ENCODE data around the gene SLC25A26.

Gene SLC25A26

DNA sequence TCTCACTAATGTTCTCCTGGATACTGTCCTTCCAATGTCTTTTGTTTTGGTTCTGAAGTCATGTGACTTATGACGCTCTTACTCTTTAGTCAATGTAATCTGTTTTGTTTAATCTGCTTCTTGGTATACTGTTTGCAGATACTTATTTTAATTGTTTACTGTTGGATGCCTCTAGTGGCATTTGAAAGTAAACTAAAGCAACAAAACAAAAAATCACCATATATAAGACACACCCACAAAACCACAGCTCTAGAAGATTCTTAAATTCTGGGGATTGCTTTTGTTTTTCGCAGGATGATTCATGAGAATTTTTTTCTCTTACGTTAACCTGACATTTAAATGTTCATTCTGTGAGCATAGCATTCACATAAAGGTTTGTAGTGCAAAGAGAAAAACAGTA, 16.8 kb downstream of the SLC25A26 start:
- TF ChIP-seq, protein P1, sequence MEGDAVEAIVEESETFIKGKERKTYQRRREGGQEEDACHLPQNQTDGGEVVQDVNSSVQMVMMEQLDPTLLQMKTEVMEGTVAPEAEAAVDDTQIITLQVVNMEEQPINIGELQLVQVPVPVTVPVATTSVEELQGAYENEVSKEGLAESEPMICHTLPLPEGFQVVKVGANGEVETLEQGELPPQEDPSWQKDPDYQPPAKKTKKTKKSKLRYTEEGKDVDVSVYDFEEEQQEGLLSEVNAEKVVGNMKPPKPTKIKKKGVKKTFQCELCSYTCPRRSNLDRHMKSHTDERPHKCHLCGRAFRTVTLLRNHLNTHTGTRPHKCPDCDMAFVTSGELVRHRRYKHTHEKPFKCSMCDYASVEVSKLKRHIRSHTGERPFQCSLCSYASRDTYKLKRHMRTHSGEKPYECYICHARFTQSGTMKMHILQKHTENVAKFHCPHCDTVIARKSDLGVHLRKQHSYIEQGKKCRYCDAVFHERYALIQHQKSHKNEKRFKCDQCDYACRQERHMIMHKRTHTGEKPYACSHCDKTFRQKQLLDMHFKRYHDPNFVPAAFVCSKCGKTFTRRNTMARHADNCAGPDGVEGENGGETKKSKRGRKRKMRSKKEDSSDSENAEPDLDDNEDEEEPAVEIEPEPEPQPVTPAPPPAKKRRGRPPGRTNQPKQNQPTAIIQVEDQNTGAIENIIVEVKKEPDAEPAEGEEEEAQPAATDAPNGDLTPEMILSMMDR (IDR thresholded peaks at IDR 0.05; ENCODE audit: unreplicated experiment in 3 of 3) = no peak
- Mint-ChIP-seq H3K27me3 (ENCODE audit: low read depth) (no peaks in the 10 kb centered on the region), H3K9me3 (peaks cover 13% of the 10 kb centered on the region), H3K4me1 (no peaks in the 10 kb centered on the region), H3K4me3 (no peak overlapping the region), H3K27ac (no peak overlapping the region), H3K36me3 (ENCODE audit: low read depth) (peaks cover 45% of the 10 kb centered on the region)

DNA sequence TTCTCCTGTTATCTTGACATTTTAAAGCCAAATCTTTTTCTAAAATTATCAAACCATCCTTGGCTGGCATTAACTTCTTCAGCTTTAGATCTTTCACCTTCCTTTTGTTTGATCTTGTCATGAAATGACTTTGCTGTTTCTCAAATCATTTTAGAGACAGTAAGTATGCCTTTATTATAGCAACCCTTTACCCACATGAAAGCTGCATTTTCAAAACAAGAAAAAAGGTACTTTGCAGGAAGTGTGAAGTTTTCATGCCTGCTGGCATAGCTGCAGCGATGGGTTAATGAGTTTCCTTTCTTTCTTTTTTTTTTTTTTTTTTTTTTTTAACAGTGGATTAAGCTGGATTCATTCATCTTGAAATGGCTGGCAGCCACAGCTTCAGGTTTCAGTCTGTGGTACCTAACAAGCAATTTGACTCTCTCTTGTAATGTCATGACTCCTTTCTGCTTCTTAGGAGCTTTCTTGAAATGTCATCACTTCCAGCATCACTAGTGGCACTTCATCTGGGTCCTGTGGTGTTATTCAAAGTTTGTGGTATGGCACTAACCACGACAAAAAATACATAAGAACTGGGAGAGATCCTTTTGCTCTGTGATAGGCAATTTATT, 18.8 kb downstream of the SLC25A26 start:
- Mint-ChIP-seq H3K4me1 (no peaks in the 10 kb centered on the region), H3K36me3 (ENCODE audit: low read depth) (peaks cover 64% of the 10 kb centered on the region), H3K27me3 (ENCODE audit: low read depth) (no peaks in the 10 kb centered on the region), H3K9me3 (peaks cover 16% of the 10 kb centered on the region), H3K27ac (no peak overlapping the region), H3K4me3 (no peak overlapping the region)
- TF ChIP-seq, protein P1 (IDR thresholded peaks at IDR 0.05; ENCODE audit: unreplicated experiment in 3 of 3) = no peak

DNA sequence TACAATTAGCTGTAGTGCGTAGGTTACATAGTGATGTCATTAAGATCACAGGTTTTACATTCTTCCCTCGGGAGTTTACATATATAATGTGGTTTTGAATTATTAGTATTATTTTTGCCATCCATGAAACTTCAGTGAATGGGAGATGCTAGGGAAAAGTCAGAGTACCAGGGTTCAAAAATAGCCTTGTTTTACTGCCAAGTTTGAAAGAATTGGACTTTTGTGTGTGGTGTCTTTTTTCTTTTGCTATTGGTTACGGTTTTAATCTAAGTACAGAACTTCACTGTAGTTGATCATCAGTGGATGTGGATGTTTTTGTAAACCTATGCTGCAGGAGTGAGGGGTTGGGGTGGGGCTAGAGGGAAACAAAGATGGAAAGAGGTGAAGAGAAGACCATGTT, 20.7 kb downstream of the SLC25A26 start:
- Mint-ChIP-seq H3K27ac (no peak overlapping the region), H3K36me3 (ENCODE audit: low read depth) (peaks cover 77% of the 10 kb centered on the region), H3K4me1 (no peaks in the 10 kb centered on the region), H3K27me3 (ENCODE audit: low read depth) (no peaks in the 10 kb centered on the region), H3K9me3 (peaks cover 16% of the 10 kb centered on the region), H3K4me3 (no peak overlapping the region)
- TF ChIP-seq, protein P1 (IDR thresholded peaks at IDR 0.05; ENCODE audit: unreplicated experiment in 3 of 3) = no peak

DNA sequence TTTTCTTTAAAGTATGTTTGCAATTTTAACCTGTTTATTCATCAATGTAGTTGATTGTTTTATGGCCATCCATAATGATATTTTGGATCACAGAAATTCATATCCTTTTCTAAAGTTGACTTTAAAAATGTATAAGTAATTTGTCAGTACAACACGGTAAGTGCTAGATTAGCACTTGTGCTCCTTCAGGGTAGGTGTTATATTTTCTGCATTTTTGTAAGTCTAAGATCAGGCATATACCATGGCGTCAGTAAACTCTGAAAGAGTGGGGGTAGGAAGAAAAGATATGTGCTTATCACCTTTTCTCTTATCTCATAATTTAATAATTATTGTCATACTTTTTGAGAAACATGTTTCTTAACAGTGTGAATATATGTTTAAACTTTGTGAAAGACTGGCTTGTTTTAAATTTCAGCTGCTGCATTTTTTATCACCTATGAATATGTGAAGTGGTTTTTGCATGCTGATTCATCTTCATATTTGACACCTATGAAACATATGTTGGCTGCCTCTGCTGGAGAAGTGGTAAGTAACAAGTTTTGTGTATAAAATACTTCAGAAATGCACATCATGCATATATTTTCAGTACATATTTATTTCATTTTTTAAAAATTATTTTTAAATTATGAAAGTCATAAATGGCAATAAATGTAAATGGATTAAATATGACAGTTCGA, 22.1 kb downstream of the SLC25A26 start:
- H3K4me1 Mint-ChIP-seq = no peaks in the 10 kb centered on the region
- H3K27me3 Mint-ChIP-seq (ENCODE audit: low read depth) = no peaks in the 10 kb centered on the region
- TF ChIP-seq, protein P1 (IDR thresholded peaks at IDR 0.05; ENCODE audit: unreplicated experiment in 3 of 3) = no peak
- no peak overlapping the region for H3K27ac Mint-ChIP-seq
- no peak overlapping the region for H3K4me3 Mint-ChIP-seq
- H3K9me3 Mint-ChIP-seq = peaks cover 16% of the 10 kb centered on the region
- peaks cover 71% of the 10 kb centered on the region for H3K36me3 Mint-ChIP-seq (ENCODE audit: low read depth)

DNA sequence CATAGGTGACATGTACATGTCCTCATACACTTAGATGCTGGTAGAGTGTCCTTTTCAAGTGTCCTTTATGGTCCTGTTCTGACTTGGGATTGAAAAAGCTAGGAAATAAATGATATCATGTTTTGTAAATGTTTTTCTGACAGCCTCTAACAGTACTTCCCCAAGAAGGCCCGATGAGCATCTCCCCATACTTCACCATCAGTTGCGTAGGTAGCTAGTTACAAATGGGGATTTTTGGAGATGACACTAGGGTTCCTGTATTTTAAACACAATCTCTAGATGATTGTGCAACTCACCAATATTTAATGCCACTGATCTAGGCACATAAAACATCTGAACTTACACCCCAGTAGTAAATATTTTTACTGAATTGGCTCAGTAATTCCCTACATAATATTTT, 27.8 kb downstream of the SLC25A26 start:
- TF ChIP-seq, protein P1 (IDR thresholded peaks at IDR 0.05; ENCODE audit: unreplicated experiment in 3 of 3) = no peak
- Mint-ChIP-seq H3K4me1 (no peaks in the 10 kb centered on the region), H3K4me3 (no peak overlapping the region), H3K27ac (no peak overlapping the region), H3K36me3 (ENCODE audit: low read depth) (peaks cover 21% of the 10 kb centered on the region), H3K9me3 (peaks cover 3% of the 10 kb centered on the region), H3K27me3 (ENCODE audit: low read depth) (no peaks in the 10 kb centered on the region)
